Ovary (tissue), 9 donors: ENCODE data around the gene RGL3. TPM values are rescaled to one million over a fixed set of nuclear protein-coding genes. Genes with fewer than 3 reads are reported as not detected.

Source experiments
- DNase-seq, 5 donors: peaks; one replicate each; pipeline ENCODE4 v3.0.0-alpha.2; 2019 to 2020
- H3K27ac ChIP-seq, 2 donors: fragments of 200-600 bp; one replicate each; pipeline versions ENCODE4 v1.5.1 to v1.8.0; 2019 to 2022
- H3K27me3 ChIP-seq: fragments of 200-600 bp; one replicate; pipeline ENCODE4 v1.8.0; 2022
- H3K36me3 ChIP-seq: fragments of 200-600 bp; sonication (generic); one replicate; pipeline ENCODE4 v1.5.1; 2019
- H3K4me1 ChIP-seq: one replicate; pipeline ENCODE4 v1.8.1; 2013; ENCODE audit warnings: mild to moderate bottlenecking, moderate library complexity; ENCODE audit not compliant: insufficient read depth
- H3K4me3 ChIP-seq: fragments of 200-600 bp; sonication (generic); one replicate; pipeline ENCODE4 v1.5.1; 2017
- H3K9me3 ChIP-seq, 2 donors: fragments of 200-600 bp in 1 of 2; sonication (generic) in 1 of 2; one replicate each; pipeline versions ENCODE4 v1.5.1 to v1.8.1; 2013 to 2019; ENCODE audit warnings: mild to moderate bottlenecking in 1 of 2, moderate library complexity in 1 of 2
- CTCF ChIP-seq, 3 donors: fragments of 450-650 bp in 2 of 3; fragments of 200-600 bp in 1 of 3; IDR thresholded peaks; one replicate each; pipeline versions ENCODE4 v1.5.1 to v1.8.0; 2016 to 2022; ENCODE audit warnings: antibody characterized with exemption in 3 of 3, mild to moderate bottlenecking in 1 of 3
- EP300 ChIP-seq: sonication (generic); formaldehyde crosslinking; IDR thresholded peaks from one replicate; pipeline ENCODE4 v1.6.1; 2017; ENCODE audit warnings: antibody characterized with exemption
- POLR2A ChIP-seq: fragments of 450-650 bp; IDR thresholded peaks from one replicate; pipeline ENCODE4 v1.6.1; 2017; ENCODE audit warnings: antibody characterized with exemption, mild to moderate bottlenecking, moderate library complexity
- WGBS, 3 donors: extraction: QIAGEN DNeasy Blood & Tissue Kit in 1 of 3; methylation state at CpG; one replicate each; pipeline versions ENCODE4 v1.1.5 to v1.1.7; 2013 to 2017; 5-methylcytosine and 5-hydroxymethylcytosine counted together
- intact Hi-C, 4 donors: fragments of 100-400 bp; cut with DNase I; formaldehyde crosslinking; loops; one replicate each; pipeline versions ENCODE4 v1.11.0 to v1.15.1; 2022 to 2023
- polyA plus RNA-seq, 2 donors: library from polyadenylated mRNA; stranded (reverse); fragments of 200-250 nt in 1 of 2; fragments of 350-450 nt in 1 of 2; fragmentation: Illumina TruSeq in 1 of 2; extraction: RNeasy Lipid Tissue Mini Kit (QIAGEN cat#74804) in 1 of 2; gene quantifications; one replicate each; pipeline ENCODE4 v1.2.3, GENCODE V29; 2013 to 2014
- total RNA-seq, 7 donors: library from RNA; depleted of rRNA in 2 of 7; stranded (reverse); fragments of >200 nt in 2 of 7; fragmentation: NEBNext Ultra II Directional in 3 of 7; extraction: Animal tissue kit (Norgen Biotek cat#: 25700) in 3 of 7; gene quantifications; one replicate each; pipeline versions ENCODE4 v1.1.0 to v1.2.4, GENCODE V29; 2016 to 2023
- donor health status: DM: no; HTN: no; CAD: no; lungs with moderate emphysema.
- donor health status: DM: no; HTN: no; CAD: no.
- donor health status: Bipolar disorder and iron deficiency.
- donor health status: DM: yes; HTN: yes; CAD: no.
- donor health status: DM: no; HTN: no; CAD: no.
- donor health status: DM: yes; HTN: yes; CAD: no.

Gene RGL3
- total and polyA plus RNA-seq, 9 donors = 2.2 to 28.0 (median 5.6) TPM

DNA sequence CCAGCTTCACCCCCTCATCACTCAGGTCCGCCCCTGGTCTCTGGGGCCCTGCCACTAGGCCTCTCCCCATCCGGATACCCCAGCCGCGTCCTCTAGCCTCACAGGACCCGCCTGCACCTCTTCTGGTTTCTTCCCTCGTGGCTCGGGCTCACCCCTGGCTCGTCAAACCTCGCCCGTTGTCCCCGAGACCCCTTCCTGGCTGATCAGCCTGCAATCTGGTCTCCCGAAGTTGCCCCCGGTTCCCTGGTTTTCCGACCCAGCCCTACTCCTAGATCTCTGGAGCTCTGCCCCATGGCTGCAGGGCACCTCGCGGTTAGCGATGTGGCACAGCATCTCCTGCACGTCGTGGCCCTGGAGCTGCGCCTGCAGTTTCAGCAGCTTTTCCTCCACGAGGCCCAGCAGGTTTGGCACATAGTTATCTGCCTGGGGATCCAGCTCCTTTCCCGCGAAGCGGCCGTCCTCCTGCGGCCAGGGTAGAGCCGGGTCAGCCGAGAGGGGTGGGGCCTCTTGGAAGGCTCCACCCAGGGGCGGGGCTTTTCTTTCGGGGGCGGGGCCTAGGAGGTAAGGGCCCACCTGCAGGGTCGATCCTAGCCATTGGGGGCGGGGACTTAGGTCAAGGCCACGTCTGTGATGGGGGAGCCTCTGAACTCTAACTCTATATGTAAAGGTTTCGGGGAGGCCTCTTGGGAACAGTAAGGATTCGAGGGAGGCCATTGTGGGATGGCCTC, 2.4 kb upstream of the RGL3 start:
- H3K4me1 ChIP-seq = peaks cover 16% of the 10 kb centered on the region
- TF ChIP-seq EP300 = no peak
- TF ChIP-seq POLR2A = no peak
- TF ChIP-seq CTCF (IDR thresholded peaks at IDR 0.05) = no peak
- no peak overlapping the region for H3K27ac ChIP-seq
- H3K36me3 ChIP-seq = no peaks in the 10 kb centered on the region
- peak in 2 of 5 donors; percentile 54 to 61 for DNase-seq
- no peaks in the 10 kb centered on the region for H3K9me3 ChIP-seq
- no peak overlapping the region for H3K4me3 ChIP-seq
- 18 to 28% (median 23%) methylated on average over 35 to 36 of the region's 36 CpGs for WGBS, 3 donors
- peaks cover 2% of the 10 kb centered on the region for H3K27me3 ChIP-seq
- intact Hi-C loops = no loop called here

GRCh38 chr19:11420429-11421370, 1.6 kb upstream of the RGL3 start:
- peak; percentile 33 to 75 (median 64) for DNase-seq
- H3K4me3 ChIP-seq = peak overlapping the region; percentile 12
- no peaks in the 10 kb centered on the region for H3K9me3 ChIP-seq
- H3K27me3 ChIP-seq = peaks cover 2% of the 10 kb centered on the region
- WGBS, 3 donors = 2 to 4% (median 3%) methylated on average over 35 to 46 of the region's 46 CpGs
- H3K36me3 ChIP-seq = no peaks in the 10 kb centered on the region
- TF ChIP-seq POLR2A (no peak), EP300 (peak; percentile 41)
- peaks cover 16% of the 10 kb centered on the region for H3K4me1 ChIP-seq
- no peak overlapping the region for H3K27ac ChIP-seq
- intact Hi-C loops = no loop called here

DNA sequence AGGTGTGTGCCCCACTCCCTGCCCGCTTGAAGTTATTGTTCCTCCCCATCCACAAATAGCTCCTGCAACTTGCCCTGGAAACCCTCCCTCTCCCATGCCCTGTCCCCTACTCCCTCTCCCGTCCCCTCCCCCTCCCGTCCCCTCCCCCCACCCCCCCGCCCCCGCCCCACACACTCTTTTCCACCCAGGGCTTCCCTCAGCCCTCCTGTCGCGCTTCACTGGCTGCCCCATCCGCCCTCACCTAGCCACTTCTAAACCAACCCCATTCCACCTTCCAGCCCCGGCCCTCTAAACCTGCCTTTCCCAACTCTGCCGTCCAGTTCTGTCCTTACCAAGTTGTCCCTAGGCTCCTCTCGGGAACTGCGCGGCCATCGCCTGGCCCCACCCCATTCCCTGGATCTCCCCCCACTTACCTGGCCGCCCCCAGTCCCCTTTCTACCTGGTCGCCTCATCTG, 993 bp downstream of the RGL3 start:
- H3K4me3 ChIP-seq = peak overlapping the region; percentile 13
- DNase-seq = no peak
- H3K4me1 ChIP-seq = peaks cover 13% of the 10 kb centered on the region
- peaks cover 2% of the 10 kb centered on the region for H3K27me3 ChIP-seq
- intact Hi-C loops = no loop called here
- H3K9me3 ChIP-seq = no peaks in the 10 kb centered on the region
- no peak for TF ChIP-seq CTCF (IDR thresholded peaks at IDR 0.05)
- TF ChIP-seq EP300 = no peak
- TF ChIP-seq POLR2A = no peak
- no peak overlapping the region for H3K27ac ChIP-seq
- WGBS, 3 donors = 4 to 19% (median 7%) methylated on average over 15 to 16 of the region's 16 CpGs
- no peaks in the 10 kb centered on the region for H3K36me3 ChIP-seq

DNA sequence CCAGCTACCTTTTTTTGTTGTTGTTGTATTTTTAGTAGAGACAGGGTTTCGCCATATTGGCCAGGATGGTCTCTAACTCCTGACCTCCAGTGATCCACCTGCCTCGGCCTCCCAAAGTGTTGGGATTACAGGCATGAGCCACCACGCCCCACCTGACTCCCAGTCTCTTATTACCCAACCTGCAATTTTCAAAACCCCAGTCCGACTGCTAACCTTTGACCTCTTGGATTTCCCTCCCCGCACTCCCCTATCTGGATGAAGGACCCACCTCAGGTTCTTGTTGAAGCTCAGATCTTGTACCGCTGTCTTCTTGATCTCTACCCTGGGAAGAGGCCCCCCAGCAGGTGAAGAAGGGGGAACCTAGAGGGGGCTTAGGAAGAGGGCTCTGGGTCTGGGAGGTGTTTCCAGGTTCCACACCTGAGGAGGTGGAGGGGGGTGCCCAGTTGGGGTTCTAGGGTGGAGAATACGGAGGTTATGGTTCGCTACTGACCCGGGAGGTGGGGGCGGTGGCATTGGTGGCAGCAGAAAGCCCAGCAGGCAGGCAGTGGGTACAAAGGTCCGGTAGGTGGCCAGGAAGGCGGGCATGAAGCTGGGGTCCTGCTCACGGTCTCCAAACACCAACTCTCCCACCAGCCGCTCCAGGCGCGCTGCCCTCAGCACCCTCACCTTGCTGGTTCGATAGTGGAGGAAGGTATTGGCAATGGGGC, 2.6 kb downstream of the RGL3 start:
- H3K27me3 ChIP-seq = peaks cover under 1% of the 10 kb centered on the region
- H3K4me3 ChIP-seq = no peak overlapping the region
- H3K27ac ChIP-seq = no peak overlapping the region
- no peak for DNase-seq
- TF ChIP-seq CTCF (IDR thresholded peaks at IDR 0.05) = no peak
- TF ChIP-seq EP300 = no peak
- TF ChIP-seq POLR2A = no peak
- no peaks in the 10 kb centered on the region for H3K36me3 ChIP-seq
- H3K9me3 ChIP-seq = no peaks in the 10 kb centered on the region
- 84 to 89% (median 85%) methylated on average over 17 of the region's 17 CpGs for WGBS, 3 donors
- H3K4me1 ChIP-seq = peaks cover 6% of the 10 kb centered on the region
- intact Hi-C loops = no loop called here
